GM18508 (cell line): ENCODE data around the gene CDK5RAP2.
"Not testable (repeated sequence)": the region's sequence is repeated elsewhere in the genome, so short reads cannot be mapped to it uniquely, and the experiment has no call there.

ENCODE experiments used
- ATAC-seq: cut with Tn5 transposase; IDR thresholded peaks from one replicate; pipeline ENCODE4 v1.9.1; 2021; ENCODE audit warnings: moderate number of reproducible peaks; ENCODE audit not compliant: insufficient read depth, unreplicated experiment

Gene CDK5RAP2

GRCh38 chr9:120478208-120478607 is 101.8 kb downstream of the CDK5RAP2 start:
- no peak for ATAC-seq

- ATAC-seq = no peak
Observed at GRCh38 chr9:120477534-120478001, 102.4 kb downstream of the CDK5RAP2 start.

- ATAC-seq = no peak
Observed at GRCh38 chr9:120475341-120475740, 104.6 kb downstream of the CDK5RAP2 start.

GRCh38 chr9:120474591-120475243 is 105.2 kb downstream of the CDK5RAP2 start:
- no peak for ATAC-seq

GRCh38 chr9:120473608-120474007 is 106.4 kb downstream of the CDK5RAP2 start:
- ATAC-seq = no peak

- ATAC-seq = no peak
Observed at GRCh38 chr9:120465685-120466407, 114.1 kb downstream of the CDK5RAP2 start.

GRCh38 chr9:120464887-120465421 is 115.0 kb downstream of the CDK5RAP2 start:
- ATAC-seq = no peak

- no peak for ATAC-seq
Observed at GRCh38 chr9:120464176-120464886, 115.6 kb downstream of the CDK5RAP2 start.

GRCh38 chr9:120463765-120464164 is 116.2 kb downstream of the CDK5RAP2 start:
- ATAC-seq = no peak

GRCh38 chr9:120461677-120462076 is 118.3 kb downstream of the CDK5RAP2 start:
- ATAC-seq = not testable (repeated sequence)

- ATAC-seq = no peak
Observed at GRCh38 chr9:120456218-120456617, 123.7 kb downstream of the CDK5RAP2 start.

GRCh38 chr9:120454467-120454866 is 125.5 kb downstream of the CDK5RAP2 start:
- no peak for ATAC-seq

GRCh38 chr9:120453792-120454191 is 126.2 kb downstream of the CDK5RAP2 start:
- ATAC-seq = no peak

GRCh38 chr9:120452631-120453030 is 127.3 kb downstream of the CDK5RAP2 start:
- ATAC-seq = no peak

GRCh38 chr9:120450916-120451315 is 129.1 kb downstream of the CDK5RAP2 start:
- ATAC-seq = no peak

- no peak for ATAC-seq
Observed at GRCh38 chr9:120449566-120449965, 130.4 kb downstream of the CDK5RAP2 start.

- ATAC-seq = no peak
Observed at GRCh38 chr9:120447959-120448500, 131.9 kb downstream of the CDK5RAP2 start.

GRCh38 chr9:120446671-120447070 is 133.3 kb downstream of the CDK5RAP2 start:
- no peak for ATAC-seq

- no peak for ATAC-seq
Observed at GRCh38 chr9:120443976-120444375, 136.0 kb downstream of the CDK5RAP2 start.

- ATAC-seq = no peak
Observed at GRCh38 chr9:120443489-120443888, 136.5 kb downstream of the CDK5RAP2 start.
